B cell (primary cell): ENCODE data around the gene GAPT. TPM values are rescaled to one million over a fixed set of nuclear protein-coding genes. Genes with fewer than 3 reads are reported as not detected.
A peak's percentile ranks its signal among the peaks of the same experiment; 100 is the strongest.

Experiments used
- ATAC-seq: fragments of 200-7000 bp; cut with Tn5 transposase; one replicate; pipeline ENCODE4 v1.10.0; 2021; ENCODE audit warnings: low read depth, mild to moderate bottlenecking, moderate number of reproducible peaks, moderate library complexity
- CTCF ChIA-PET: fragments of 350-600 bp; sonication (Branson Sonifier 250); formaldehyde crosslinking; loops from one replicate; lab custom pipeline; 2021; ENCODE audit warnings: antibody characterized with exemption, inconsistent platforms; lab: Charles Lee
- POLR2A ChIA-PET: fragments of 350-600 bp; sonication (Branson Sonifier 250); formaldehyde crosslinking; loops from one replicate; lab custom pipeline; 2021; ENCODE audit warnings: antibody characterized with exemption; lab: Charles Lee
- DNase-seq: peaks from one replicate; pipeline ENCODE4 v3.0.0; 2013
- H2AFZ ChIP-seq: 2 replicates; pipeline ENCODE4 v1.6.1; 2012; ENCODE audit warnings: mild to moderate bottlenecking, low read depth, low read length; ENCODE audit not compliant: insufficient read depth, poor library complexity, severe bottlenecking
- H3K27ac ChIP-seq, 2 donors: 1 replicate in 1 of 2; 2 replicates in 1 of 2; pipeline ENCODE4 v1.5.1; 2012 to 2013; ENCODE audit warnings: low read length in 2 of 2, mild to moderate bottlenecking in 2 of 2, moderate library complexity in 1 of 2
- H3K27me3 ChIP-seq, 4 experiments: fragments of 200-600 bp in 1 of 4; sonication (generic) in 1 of 4; replicated peaks in 1 of 4; 1 replicate in 2 of 4; 2 replicates in 2 of 4; pipeline versions ENCODE4 v1.6.1 to v1.7.0; 2013 to 2016; ENCODE audit warnings: low read length in 3 of 4, mild to moderate bottlenecking in 2 of 4, mixed read lengths in 1 of 4, moderate library complexity in 1 of 4; ENCODE audit not compliant: insufficient read depth in 4 of 4, control insufficient read depth in 3 of 4; ENCODE audit errors: control extremely low read depth in 1 of 4
- H3K36me3 ChIP-seq, 2 experiments: replicated peaks in 1 of 2; 1 replicate in 1 of 2; 2 replicates in 1 of 2; pipeline versions ENCODE4 v1.6.1 to v1.7.1; 2013; ENCODE audit warnings: low read length in 1 of 2; ENCODE audit not compliant: insufficient read depth in 2 of 2, control insufficient read depth in 1 of 2; ENCODE audit errors: control extremely low read depth in 1 of 2, extremely low read depth in 1 of 2
- H3K4me1 ChIP-seq, 2 donors: fragments of 200-600 bp in 1 of 2; sonication (generic) in 1 of 2; 1 replicate in 1 of 2; 2 replicates in 1 of 2; pipeline versions ENCODE4 v1.5.1 to v1.6.1; 2013 to 2017; ENCODE audit warnings: low read length in 2 of 2; ENCODE audit not compliant: control insufficient read depth in 2 of 2, insufficient read depth in 2 of 2
- H3K4me2 ChIP-seq: replicated peaks from 2 replicates; pipeline ENCODE3; 2012; ENCODE audit warnings: mild to moderate bottlenecking, low read depth, low read length; ENCODE audit not compliant: poor library complexity, severe bottlenecking
- H3K4me3 ChIP-seq, 5 experiments: fragments of 200-600 bp in 1 of 5; sonication (generic) in 1 of 5; 1 replicate in 3 of 5; 2 replicates in 2 of 5; pipeline versions ENCODE4 v1.5.1 to v1.7.0; 2011 to 2016; ENCODE audit warnings: low read length in 4 of 5, mild to moderate bottlenecking in 4 of 5, low read depth in 2 of 5, control low read depth in 1 of 5, moderate library complexity in 1 of 5; ENCODE audit not compliant: insufficient read depth in 1 of 5; ENCODE audit errors: control extremely low read depth in 1 of 5, extremely low read depth in 1 of 5
- H3K79me2 ChIP-seq: fragments of 200-600 bp; sonication (generic); one replicate; pipeline ENCODE4 v1.6.0; 2016; ENCODE audit warnings: low read length; ENCODE audit not compliant: control insufficient read depth, insufficient read depth
- H3K9ac ChIP-seq: fragments of 200-600 bp; sonication (generic); 2 replicates; pipeline ENCODE4 v1.6.1; 2017; ENCODE audit warnings: mild to moderate bottlenecking, low read length, moderate library complexity
- H3K9me3 ChIP-seq, 3 donors: one replicate each; pipeline versions ENCODE4 v1.6.1 to v1.7.1; 2013; ENCODE audit warnings: low read length in 2 of 3; ENCODE audit not compliant: control insufficient read depth in 2 of 3, insufficient read depth in 1 of 3; ENCODE audit errors: control extremely low read depth in 1 of 3
- H4K20me1 ChIP-seq: 2 replicates; pipeline ENCODE4 v1.6.0; 2012; ENCODE audit warnings: mild to moderate bottlenecking, low read length; ENCODE audit not compliant: insufficient read depth, control insufficient read depth, poor library complexity, severe bottlenecking
- H3K27ac Mint-ChIP-seq: one replicate; pipeline ENCODE4 v1.8.0; 2021; ENCODE audit warnings: mixed read lengths
- H3K27me3 Mint-ChIP-seq: one replicate; pipeline ENCODE4 v1.8.0; 2021; ENCODE audit warnings: mixed read lengths
- H3K4me1 Mint-ChIP-seq: one replicate; pipeline ENCODE4 v1.8.0; 2021; ENCODE audit warnings: mixed read lengths
- H3K4me3 Mint-ChIP-seq: one replicate; pipeline ENCODE4 v1.8.0; 2021; ENCODE audit warnings: mixed read lengths
- H3K9me3 Mint-ChIP-seq: one replicate; pipeline ENCODE4 v1.8.0; 2022; ENCODE audit warnings: mixed read lengths; ENCODE audit not compliant: insufficient read depth
- CTCF ChIP-seq: fragments of 200-600 bp; IDR thresholded peaks from one replicate; pipeline ENCODE4 v1.8.0; 2022; ENCODE audit warnings: antibody characterized with exemption, mild to moderate bottlenecking
- EZH2 ChIP-seq: IDR thresholded peaks from 2 replicates; pipeline ENCODE4 v1.6.1; 2012; ENCODE audit warnings: borderline replicate concordance, low read depth, mild to moderate bottlenecking, moderate library complexity, low read length; ENCODE audit not compliant: insufficient read depth, poor library complexity, severe bottlenecking
- WGBS: methylation state at CpG from one replicate; pipeline ENCODE4 v1.1.5; 2013; ENCODE audit warnings: missing lambda C conversion rate; ENCODE audit not compliant: insufficient coverage; 5-methylcytosine and 5-hydroxymethylcytosine counted together
- intact Hi-C: fragments of 100-400 bp; cut with micrococcal nuclease; formaldehyde crosslinking; loops from one replicate; pipeline ENCODE4 v1.10.0; 2022
- polyA plus RNA-seq: library from polyadenylated mRNA; depleted of rRNA; stranded (reverse); fragments of >200 nt; gene quantifications from 2 replicates; pipeline ENCODE4 v1.2.3, GENCODE V29; 2012
- total RNA-seq, 2 donors: library from RNA; stranded (reverse); fragments of 120-200 nt in 1 of 2; gene quantifications; 1 replicate in 1 of 2; 2 replicates in 1 of 2; pipeline versions ENCODE4 v1.2.3 to v1.2.4, GENCODE V29; 2013 to 2022

Gene GAPT
- total and polyA plus RNA-seq, 2 donors (not counting 1 experiment from before 2014, with no cell fraction given): 51.3 to 69.0 TPM

DNA sequence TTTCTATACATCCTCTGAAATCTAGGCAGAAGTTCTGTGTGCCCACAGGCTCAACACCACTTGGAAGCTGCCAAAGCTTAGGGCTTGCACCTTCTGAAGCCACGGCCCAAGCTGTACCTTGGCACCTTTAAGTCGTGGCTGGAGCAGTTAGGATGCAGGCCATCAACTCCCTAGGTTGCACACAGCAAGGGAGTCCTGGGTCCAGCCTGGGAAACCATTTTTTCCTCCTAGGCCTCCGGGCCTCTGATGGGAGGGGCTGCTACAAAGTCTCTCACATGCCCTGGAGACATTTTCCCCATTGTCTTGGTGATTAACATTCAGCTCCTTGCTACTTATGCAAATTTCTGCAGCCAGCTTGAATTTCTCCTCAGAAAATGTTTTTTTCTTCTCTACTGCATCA, 15.8 kb upstream of the GAPT start:
- no peak overlapping the region for H3K27ac ChIP-seq
- no peaks in the 10 kb centered on the region for H4K20me1 ChIP-seq
- intact Hi-C loops: no loop called here
- Mint-ChIP-seq H3K27me3 (no peaks in the 10 kb centered on the region), H3K9me3 (peaks cover 6% of the 10 kb centered on the region), H3K4me3 (no peak overlapping the region), H3K27ac (no peak overlapping the region), H3K4me1 (peaks cover 24% of the 10 kb centered on the region)
- 90% methylated on average over 2 of the region's 3 CpGs for WGBS
- H2AFZ ChIP-seq: no peak overlapping the region
- H3K9ac ChIP-seq: no peak overlapping the region
- H3K27me3 ChIP-seq: no peaks in the 10 kb centered on the region
- ChIA-PET CTCF (interaction anchor here (1.0 to 9.1 kb wide), 2 partner anchors 376 to 1177 kb away, joined by 3 to 354 read pairs; no protein-coding TSS in a partner anchor), POLR2A (no interaction called here)
- no peak overlapping the region for H3K4me3 ChIP-seq
- H3K36me3 ChIP-seq: no peaks in the 10 kb centered on the region
- TF ChIP-seq CTCF: no peak
- no peak for TF ChIP-seq EZH2
- no peaks in the 10 kb centered on the region for H3K79me2 ChIP-seq
- no peak for DNase-seq
- peaks cover 14 to 15% of the 10 kb centered on the region in 2 donors for H3K4me1 ChIP-seq
- H3K9me3 ChIP-seq: peaks cover 1 to 9% (median 8%) of the 10 kb centered on the region in 3 donors
- no peak overlapping the region for H3K4me2 ChIP-seq
- no peak for ATAC-seq

DNA sequence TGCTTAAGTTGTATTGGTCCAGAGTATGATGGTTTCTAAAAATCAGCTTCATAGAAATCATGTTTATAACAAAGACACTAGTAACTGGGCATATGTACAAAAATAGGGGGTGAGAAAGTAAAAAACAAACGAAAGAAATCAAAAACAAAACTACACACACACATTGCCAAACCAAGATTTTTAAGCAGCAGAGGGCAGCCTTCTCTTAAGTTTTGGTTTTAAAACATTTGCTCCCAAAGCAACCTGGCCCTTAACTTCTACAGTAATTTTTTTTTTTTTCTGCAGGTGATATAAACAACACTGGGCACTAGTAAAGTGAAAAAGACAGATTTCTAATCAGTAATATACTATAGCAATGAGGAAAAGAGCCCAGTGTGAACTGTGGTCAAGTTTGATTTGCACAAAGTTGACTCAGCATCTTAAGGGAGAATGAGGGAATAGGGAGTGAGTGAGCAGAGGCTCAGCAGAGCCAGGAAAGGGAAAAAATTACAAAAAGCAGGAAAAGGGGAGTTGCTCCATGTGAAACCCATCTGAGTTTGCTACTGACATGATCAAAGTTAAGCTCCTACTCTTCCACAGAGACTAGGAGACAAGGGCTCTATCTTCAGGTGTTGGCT, 13.4 kb upstream of the GAPT start:
- peak overlapping the region; percentile 51 for H3K4me2 ChIP-seq
- WGBS: no CpG with 5 or more reads among the region's 1 CpG
- H3K27me3 Mint-ChIP-seq: no peaks in the 10 kb centered on the region
- DNase-seq (peak; percentile 59), ATAC-seq (no peak)
- no peaks in the 10 kb centered on the region for H3K36me3 ChIP-seq
- H2AFZ ChIP-seq: peak overlapping the region; percentile 50
- no peaks in the 10 kb centered on the region for H4K20me1 ChIP-seq
- CTCF ChIA-PET: interaction anchor here (0.5 to 9.1 kb wide), 40 partner anchors 11 to 1282 kb away, joined by 3 to 354 read pairs (median 4); partner anchors contain the start of gene PLK2
- H3K4me1 Mint-ChIP-seq: peaks cover 20% of the 10 kb centered on the region
- H3K4me3 Mint-ChIP-seq: peak overlapping the region; percentile 14
- peaks cover 6% of the 10 kb centered on the region for H3K9me3 Mint-ChIP-seq
- H3K79me2 ChIP-seq: no peaks in the 10 kb centered on the region
- H3K9me3 ChIP-seq: peaks cover 1 to 9% (median 8%) of the 10 kb centered on the region in 3 donors
- peak overlapping the region in 1 of 5 experiments; percentile 18 for H3K4me3 ChIP-seq
- intact Hi-C loops: loop anchor here (1.0 kb wide), 1 partner anchor 372 kb away; no protein-coding TSS in a partner anchor
- TF ChIP-seq CTCF (peak; percentile 76), EZH2 (no peak)
- peak overlapping the region; percentile 30 for H3K9ac ChIP-seq
- peaks cover 15 to 21% of the 10 kb centered on the region in 2 donors for H3K4me1 ChIP-seq
- no peak overlapping the region for H3K27ac Mint-ChIP-seq
- POLR2A ChIA-PET: no interaction called here
- H3K27ac ChIP-seq: no peak overlapping the region
- no peaks in the 10 kb centered on the region for H3K27me3 ChIP-seq
